Testis (tissue), 3 donors: ENCODE data around the gene TJP2. TPM values are rescaled to one million over a fixed set of nuclear protein-coding genes. Genes with fewer than 3 reads are reported as not detected.

Experiments used
- DNase-seq: peaks from one replicate; pipeline ENCODE4 v3.0.0-alpha.2; 2019
- H3K27ac ChIP-seq, 2 donors: fragments of 200-600 bp; sonication (generic); one replicate each; pipeline ENCODE4 v1.5.1; 2019
- H3K27me3 ChIP-seq: fragments of 200-600 bp; sonication (generic); one replicate; pipeline ENCODE4 v1.5.1; 2019
- H3K36me3 ChIP-seq: fragments of 200-600 bp; sonication (generic); one replicate; pipeline ENCODE4 v1.5.1; 2017; ENCODE audit warnings: low read depth; ENCODE audit errors: missing control alignments
- H3K4me1 ChIP-seq: fragments of 200-600 bp; sonication (generic); one replicate; pipeline ENCODE4 v1.5.1; 2019
- H3K4me3 ChIP-seq, 2 donors: fragments of 200-600 bp; sonication (generic); one replicate each; pipeline ENCODE4 v1.5.1; 2017 to 2019
- H3K9me3 ChIP-seq: fragments of 200-600 bp; sonication (generic); one replicate; pipeline ENCODE4 v1.5.1; 2017
- POLR2A ChIP-seq: fragments of 450-650 bp; IDR thresholded peaks from one replicate; pipeline ENCODE4 v1.6.1; 2017; ENCODE audit warnings: antibody characterized with exemption, mild to moderate bottlenecking, moderate library complexity
- WGBS, 2 donors: methylation state at CpG; one replicate each; pipeline ENCODE4 v1.1.5; 2018; 5-methylcytosine and 5-hydroxymethylcytosine counted together
- intact Hi-C: fragments of 100-400 bp; cut with DNase I; formaldehyde crosslinking; loops from one replicate; pipeline ENCODE4 v1.15.1; 2023; ENCODE audit warnings: low total_unique reads
- polyA plus RNA-seq: library from polyadenylated mRNA; stranded (reverse); fragments of 350-450 nt; fragmentation: Illumina TruSeq; extraction: RNeasy Lipid Tissue Mini Kit (QIAGEN cat#74804); gene quantifications from one replicate; pipeline ENCODE4 v1.2.3, GENCODE V29; 2014; ENCODE audit warnings: low read depth, low replicate concordance; ENCODE audit not compliant: insufficient read depth
- total RNA-seq, 2 donors: library from RNA; depleted of rRNA; stranded (reverse); fragments of >200 nt; gene quantifications; one replicate each; pipeline ENCODE4 v1.2.3, GENCODE V29; 2016
- TF ChIP-seq, protein P1 (sequence below), 3 experiments: fragments of 450-650 bp in 2 of 3; fragments of 200-600 bp in 1 of 3; sonication (generic) in 1 of 3; IDR thresholded peaks; one replicate each; pipeline ENCODE4 v1.5.1; 2016 to 2019; ENCODE audit warnings: antibody characterized with exemption in 3 of 3, mild to moderate bottlenecking in 2 of 3, moderate library complexity in 1 of 3

Gene TJP2
- total and polyA plus RNA-seq, 3 donors from 2014 or later = 108 to 168 (median 148) TPM

DNA sequence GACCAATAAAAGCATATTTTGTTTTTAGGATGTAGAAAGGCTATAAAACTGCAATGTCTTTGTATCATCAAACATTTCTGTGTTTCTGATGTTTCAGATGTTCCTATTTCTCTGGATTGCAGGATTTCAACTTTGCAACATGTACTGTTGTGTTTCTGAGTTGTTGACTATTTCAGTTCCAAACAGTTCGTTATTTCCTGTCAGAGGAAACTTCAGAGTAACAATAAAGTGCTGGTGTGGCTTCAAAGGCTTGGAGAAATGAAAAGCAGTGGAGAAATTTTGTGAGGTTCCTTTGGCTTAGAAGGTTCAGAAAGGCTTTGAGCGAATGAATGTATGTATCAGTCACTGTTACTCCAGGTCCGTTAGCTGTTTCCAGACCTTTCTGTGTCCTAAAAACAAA lies 17.2 kb downstream of the TJP2 start:
- no peak overlapping the region for H3K4me3 ChIP-seq
- TF ChIP-seq, protein P1, sequence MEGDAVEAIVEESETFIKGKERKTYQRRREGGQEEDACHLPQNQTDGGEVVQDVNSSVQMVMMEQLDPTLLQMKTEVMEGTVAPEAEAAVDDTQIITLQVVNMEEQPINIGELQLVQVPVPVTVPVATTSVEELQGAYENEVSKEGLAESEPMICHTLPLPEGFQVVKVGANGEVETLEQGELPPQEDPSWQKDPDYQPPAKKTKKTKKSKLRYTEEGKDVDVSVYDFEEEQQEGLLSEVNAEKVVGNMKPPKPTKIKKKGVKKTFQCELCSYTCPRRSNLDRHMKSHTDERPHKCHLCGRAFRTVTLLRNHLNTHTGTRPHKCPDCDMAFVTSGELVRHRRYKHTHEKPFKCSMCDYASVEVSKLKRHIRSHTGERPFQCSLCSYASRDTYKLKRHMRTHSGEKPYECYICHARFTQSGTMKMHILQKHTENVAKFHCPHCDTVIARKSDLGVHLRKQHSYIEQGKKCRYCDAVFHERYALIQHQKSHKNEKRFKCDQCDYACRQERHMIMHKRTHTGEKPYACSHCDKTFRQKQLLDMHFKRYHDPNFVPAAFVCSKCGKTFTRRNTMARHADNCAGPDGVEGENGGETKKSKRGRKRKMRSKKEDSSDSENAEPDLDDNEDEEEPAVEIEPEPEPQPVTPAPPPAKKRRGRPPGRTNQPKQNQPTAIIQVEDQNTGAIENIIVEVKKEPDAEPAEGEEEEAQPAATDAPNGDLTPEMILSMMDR (IDR thresholded peaks at IDR 0.05) = no peak
- TF ChIP-seq POLR2A = no peak
- H3K36me3 ChIP-seq = no peaks in the 10 kb centered on the region
- H3K4me1 ChIP-seq = peaks cover 33% of the 10 kb centered on the region
- DNase-seq = no peak
- no peak overlapping the region for H3K27ac ChIP-seq
- WGBS, 2 donors = 71 to 72% methylated on average over 3 of the region's 3 CpGs
- no peaks in the 10 kb centered on the region for H3K9me3 ChIP-seq
- H3K27me3 ChIP-seq = no peaks in the 10 kb centered on the region
- intact Hi-C loops = loop anchor here (5.0 kb wide), 1 partner anchor 134 kb away; no protein-coding TSS in a partner anchor

DNA sequence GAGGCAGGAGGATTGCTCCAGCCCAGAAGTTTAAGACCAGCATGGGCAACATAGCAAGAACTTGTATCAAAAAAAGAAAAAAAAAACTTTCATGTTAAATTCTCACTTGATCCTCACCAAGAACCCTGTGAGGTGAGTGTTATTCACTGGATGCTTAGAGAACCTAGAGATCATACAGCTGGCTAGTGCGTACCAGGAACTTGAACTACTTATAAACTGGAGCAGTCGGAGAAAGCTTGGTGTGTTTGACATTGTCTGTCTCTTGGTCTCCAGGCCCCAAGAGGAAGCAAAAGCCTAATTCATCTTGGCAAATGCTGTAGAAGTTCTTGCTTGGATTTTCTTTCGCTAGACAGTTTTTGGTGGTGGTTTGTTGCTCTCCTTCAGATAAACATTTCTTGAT lies 18.1 kb downstream of the TJP2 start:
- Histone ChIP-seq H3K27ac (no peak overlapping the region), H3K4me1 (peaks cover 23% of the 10 kb centered on the region), H3K36me3 (no peaks in the 10 kb centered on the region), H3K4me3 (no peak overlapping the region), H3K9me3 (no peaks in the 10 kb centered on the region), H3K27me3 (no peaks in the 10 kb centered on the region)
- TF ChIP-seq, protein P1 (IDR thresholded peaks at IDR 0.05) = no peak
- no peak for TF ChIP-seq POLR2A
- intact Hi-C loops = loop anchor here (5.0 kb wide), 1 partner anchor 135 kb away; no protein-coding TSS in a partner anchor
- no peak for DNase-seq
- WGBS, 2 donors = 86 to 94% methylated on average over 3 of the region's 3 CpGs

DNA sequence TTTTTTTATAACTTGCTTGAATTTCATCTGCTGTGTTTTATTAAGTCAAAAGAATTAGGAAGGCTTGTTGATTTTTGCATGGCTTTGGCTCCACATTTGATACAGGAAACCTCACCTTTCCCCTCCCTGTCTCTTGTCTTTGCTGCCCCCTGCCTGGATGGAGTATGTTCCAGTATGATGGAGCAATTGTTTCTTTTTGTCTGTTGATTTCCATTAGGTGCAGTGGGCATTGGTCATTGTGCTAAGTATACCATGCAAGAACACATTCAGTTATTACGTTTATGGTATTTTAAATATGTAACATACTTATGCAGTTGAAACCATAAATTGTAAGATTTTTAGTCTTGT lies 19.6 kb downstream of the TJP2 start:
- TF ChIP-seq POLR2A = no peak
- TF ChIP-seq, protein P1 (IDR thresholded peaks at IDR 0.05) = no peak
- intact Hi-C loops = loop anchor here (5.0 kb wide), 1 partner anchor 136 kb away; no protein-coding TSS in a partner anchor
- Histone ChIP-seq H3K27me3 (no peaks in the 10 kb centered on the region), H3K4me3 (no peak overlapping the region), H3K9me3 (no peaks in the 10 kb centered on the region), H3K4me1 (peaks cover 13% of the 10 kb centered on the region), H3K36me3 (no peaks in the 10 kb centered on the region), H3K27ac (no peak overlapping the region)
- DNase-seq = no peak
- WGBS, 2 donors = 70 to 72% methylated on average over 1 of the region's 1 CpG

DNA sequence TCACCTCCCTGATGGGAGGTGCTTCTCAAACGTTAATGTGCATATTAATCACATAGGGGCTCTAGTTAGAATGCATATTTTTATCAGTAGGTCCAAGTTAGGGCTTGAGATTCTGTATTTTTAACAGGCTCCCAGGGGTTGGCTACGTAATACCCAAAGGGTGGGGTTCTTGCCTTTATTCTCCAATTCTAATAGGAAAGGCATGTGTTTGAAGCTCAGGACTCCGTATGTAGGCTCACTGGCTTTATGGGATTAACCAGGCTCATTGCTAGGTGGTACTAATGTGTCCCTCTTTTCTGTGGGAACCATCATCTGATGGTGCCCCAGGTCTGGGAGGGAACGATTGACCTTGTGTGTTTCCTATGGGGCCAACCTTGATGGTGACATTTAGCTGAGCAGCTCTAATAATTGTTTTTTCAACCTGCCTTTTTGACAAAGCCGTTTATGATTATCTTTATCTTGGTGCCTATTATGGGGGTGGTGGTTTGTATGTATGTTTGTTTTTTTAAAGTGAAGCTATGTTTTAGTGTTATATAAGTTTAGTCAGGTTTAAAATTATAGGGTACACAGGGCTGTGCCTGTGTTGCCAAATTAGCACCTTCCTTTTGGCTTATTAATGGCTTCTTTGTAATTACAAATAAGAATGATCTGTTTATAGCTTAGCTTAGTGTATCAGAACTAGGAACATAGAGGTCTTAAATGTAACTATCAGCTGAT lies 20.8 kb downstream of the TJP2 start:
- TF ChIP-seq, protein P1 (IDR thresholded peaks at IDR 0.05) = no peak
- TF ChIP-seq POLR2A = no peak
- intact Hi-C loops = loop anchor here (5.0 kb wide), 1 partner anchor 138 kb away; no protein-coding TSS in a partner anchor
- 63 to 67% methylated on average over 5 of the region's 5 CpGs for WGBS, 2 donors
- H3K4me3 ChIP-seq = no peak overlapping the region
- no peak overlapping the region for H3K27ac ChIP-seq
- peaks cover 15% of the 10 kb centered on the region for H3K4me1 ChIP-seq
- no peaks in the 10 kb centered on the region for H3K36me3 ChIP-seq
- H3K27me3 ChIP-seq = no peaks in the 10 kb centered on the region
- no peaks in the 10 kb centered on the region for H3K9me3 ChIP-seq
- no peak for DNase-seq

DNA sequence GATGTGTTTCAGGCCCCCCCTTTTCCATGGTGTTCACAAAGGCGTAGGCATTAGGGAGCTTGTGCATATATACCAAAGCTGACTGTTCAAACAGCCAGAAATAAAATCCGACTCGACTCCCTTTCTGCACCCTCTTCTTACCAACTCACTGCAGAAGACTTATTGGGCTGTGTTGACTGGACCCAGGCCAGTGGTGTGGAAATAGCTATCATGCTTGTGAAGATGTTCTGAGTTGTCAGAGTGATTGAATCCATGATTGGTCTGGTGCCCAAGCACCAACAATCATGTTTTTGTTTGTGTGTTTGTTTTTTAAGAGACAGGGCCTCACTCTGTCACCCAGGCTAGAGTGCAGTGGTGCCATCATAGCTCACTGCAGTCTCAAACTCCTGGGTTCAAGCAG lies 21.6 kb downstream of the TJP2 start:
- intact Hi-C loops = no loop called here
- TF ChIP-seq, protein P1 (IDR thresholded peaks at IDR 0.05) = no peak
- TF ChIP-seq POLR2A = no peak
- H3K36me3 ChIP-seq = no peaks in the 10 kb centered on the region
- H3K9me3 ChIP-seq = no peaks in the 10 kb centered on the region
- no peak for DNase-seq
- no peaks in the 10 kb centered on the region for H3K27me3 ChIP-seq
- H3K4me1 ChIP-seq = peaks cover 15% of the 10 kb centered on the region
- H3K4me3 ChIP-seq = no peak overlapping the region
- H3K27ac ChIP-seq = no peak overlapping the region
- WGBS, 2 donors = 51 to 76% methylated on average over 3 of the region's 3 CpGs
